ENCODE measurements around the gene RBM19.

The RBM19 gene

GRCh38 chr12:113850309-113851056 is 115.6 kb downstream of the RBM19 start:
- Histone ChIP-seq H3K9me3 (ENCODE audit: insufficient read depth, low read depth, low read length) (no peaks in the 10 kb centered on the region), H3K4me3 (ENCODE audit: low read length) (no peak overlapping the region), H3K36me3 (ENCODE audit: insufficient read depth, low read length) (no peaks in the 10 kb centered on the region), H3K27me3 (ENCODE audit: insufficient read depth, low read length) (no peaks in the 10 kb centered on the region), H3K9ac (ENCODE audit: low read depth, low read length) (no peak overlapping the region), H3K27ac (ENCODE audit: low read depth, low read length) (no peak overlapping the region), H3K4me1 (ENCODE audit: insufficient read depth, low read length) (peaks cover 5% of the 10 kb centered on the region; the same call in 1 of the 2 replicates)
- 92% methylated on average over 8 of the region's 8 CpGs for WGBS

GRCh38 chr12:113847856-113848255 is 118.3 kb downstream of the RBM19 start:
- WGBS, result 81% methylated on average over 3 of the region's 3 CpGs
- Histone ChIP-seq H3K9me3 (ENCODE audit: insufficient read depth, low read depth, low read length) (no peaks in the 10 kb centered on the region), H3K9ac (ENCODE audit: low read depth, low read length) (no peak overlapping the region)

GRCh38 chr12:113846883-113847755 is 119.0 kb downstream of the RBM19 start:
- Histone ChIP-seq H3K27ac (ENCODE audit: low read depth, low read length) (no peak overlapping the region), H3K9ac (ENCODE audit: low read depth, low read length) (no peak overlapping the region), H3K36me3 (ENCODE audit: insufficient read depth, low read length) (no peaks in the 10 kb centered on the region), H3K27me3 (ENCODE audit: insufficient read depth, low read length) (no peaks in the 10 kb centered on the region), H3K4me1 (ENCODE audit: insufficient read depth, low read length) (peaks cover 5% of the 10 kb centered on the region; the same call in 1 of the 2 replicates), H3K4me3 (ENCODE audit: low read length) (no peak overlapping the region), H3K9me3 (ENCODE audit: insufficient read depth, low read depth, low read length) (no peaks in the 10 kb centered on the region)
- 93% methylated on average over 18 of the region's 18 CpGs for WGBS

More at GRCh38 chr12:113847856-113848255, 118.3 kb downstream of the RBM19 start:
- Histone ChIP-seq H3K27ac (ENCODE audit: low read depth, low read length) (no peak overlapping the region), H3K36me3 (ENCODE audit: insufficient read depth, low read length) (no peaks in the 10 kb centered on the region), H3K27me3 (ENCODE audit: insufficient read depth, low read length) (no peaks in the 10 kb centered on the region), H3K4me3 (ENCODE audit: low read length) (no peak overlapping the region), H3K4me1 (ENCODE audit: insufficient read depth, low read length) (peaks cover 5% of the 10 kb centered on the region; the same call in 1 of the 2 replicates)

- H3K9ac ChIP-seq (ENCODE audit: low read depth, low read length), result no peak overlapping the region
- no peaks in the 10 kb centered on the region for H3K36me3 ChIP-seq (ENCODE audit: insufficient read depth, low read length)
- H3K27me3 ChIP-seq (ENCODE audit: insufficient read depth, low read length), result no peaks in the 10 kb centered on the region
- WGBS, result 92% methylated on average over 10 of the region's 10 CpGs
- H3K9me3 ChIP-seq (ENCODE audit: insufficient read depth, low read depth, low read length), result no peaks in the 10 kb centered on the region
- H3K4me1 ChIP-seq (ENCODE audit: insufficient read depth, low read length), result peaks cover 5% of the 10 kb centered on the region; the same call in 1 of the 2 replicates
- H3K27ac ChIP-seq (ENCODE audit: low read depth, low read length), result no peak overlapping the region
- H3K4me3 ChIP-seq (ENCODE audit: low read length), result no peak overlapping the region
These were observed 120.0 kb downstream of the RBM19 start for GRCh38 chr12:113845900-113846674.

- H3K9ac ChIP-seq (ENCODE audit: low read depth, low read length), result no peak overlapping the region
- no peaks in the 10 kb centered on the region for H3K27me3 ChIP-seq (ENCODE audit: insufficient read depth, low read length)
- H3K36me3 ChIP-seq (ENCODE audit: insufficient read depth, low read length), result no peaks in the 10 kb centered on the region
- H3K9me3 ChIP-seq (ENCODE audit: insufficient read depth, low read depth, low read length), result no peaks in the 10 kb centered on the region
- no peak overlapping the region for H3K27ac ChIP-seq (ENCODE audit: low read depth, low read length)
- H3K4me3 ChIP-seq (ENCODE audit: low read length), result no peak overlapping the region
- WGBS, result 87% methylated on average over 31 of the region's 31 CpGs
- no peaks in the 10 kb centered on the region for H3K4me1 ChIP-seq (ENCODE audit: insufficient read depth, low read length)
These were observed 121.5 kb downstream of the RBM19 start for GRCh38 chr12:113844495-113845210.

- Histone ChIP-seq H3K27ac (ENCODE audit: low read depth, low read length) (no peak overlapping the region), H3K36me3 (ENCODE audit: insufficient read depth, low read length) (no peaks in the 10 kb centered on the region), H3K4me3 (ENCODE audit: low read length) (no peak overlapping the region), H3K4me1 (ENCODE audit: insufficient read depth, low read length) (no peaks in the 10 kb centered on the region), H3K9ac (ENCODE audit: low read depth, low read length) (no peak overlapping the region), H3K9me3 (ENCODE audit: insufficient read depth, low read depth, low read length) (no peaks in the 10 kb centered on the region), H3K27me3 (ENCODE audit: insufficient read depth, low read length) (no peaks in the 10 kb centered on the region)
- 94% methylated on average over 4 of the region's 4 CpGs for WGBS
These were observed 123.4 kb downstream of the RBM19 start for GRCh38 chr12:113842699-113843098.

- H3K9me3 ChIP-seq (ENCODE audit: insufficient read depth, low read depth, low read length), result no peaks in the 10 kb centered on the region
- no peak overlapping the region for H3K9ac ChIP-seq (ENCODE audit: low read depth, low read length)
- no peaks in the 10 kb centered on the region for H3K27me3 ChIP-seq (ENCODE audit: insufficient read depth, low read length)
- H3K27ac ChIP-seq (ENCODE audit: low read depth, low read length), result no peak overlapping the region
- H3K36me3 ChIP-seq (ENCODE audit: insufficient read depth, low read length), result no peaks in the 10 kb centered on the region
- 91% methylated on average over 3 of the region's 3 CpGs for WGBS
- H3K4me3 ChIP-seq (ENCODE audit: low read length), result no peak overlapping the region
- no peaks in the 10 kb centered on the region for H3K4me1 ChIP-seq (ENCODE audit: insufficient read depth, low read length)
These were observed 124.3 kb downstream of the RBM19 start for GRCh38 chr12:113841786-113842185.

- Histone ChIP-seq H3K27ac (ENCODE audit: low read depth, low read length) (0 out of 2 replicates have a peak overlapping the region, but pooled peaks have one; percentile 25), H3K36me3 (ENCODE audit: insufficient read depth, low read length) (no peaks in the 10 kb centered on the region)
These were observed 125.6 kb downstream of the RBM19 start for GRCh38 chr12:113840401-113841042.

GRCh38 chr12:113838896-113839295 is 127.2 kb downstream of the RBM19 start:
- no peak overlapping the region for H3K9ac ChIP-seq (ENCODE audit: low read depth, low read length)
- H3K27me3 ChIP-seq (ENCODE audit: insufficient read depth, low read length), result no peaks in the 10 kb centered on the region
- peaks cover 3% of the 10 kb centered on the region; the same call in 1 of the 2 replicates for H3K4me1 ChIP-seq (ENCODE audit: insufficient read depth, low read length)
- 93% methylated on average over 7 of the region's 7 CpGs for WGBS
- no peaks in the 10 kb centered on the region for H3K36me3 ChIP-seq (ENCODE audit: insufficient read depth, low read length)
- H3K27ac ChIP-seq (ENCODE audit: low read depth, low read length), result no peak overlapping the region
- no peaks in the 10 kb centered on the region for H3K9me3 ChIP-seq (ENCODE audit: insufficient read depth, low read depth, low read length)
- no peak overlapping the region for H3K4me3 ChIP-seq (ENCODE audit: low read length)

More at GRCh38 chr12:113840401-113841042, 125.6 kb downstream of the RBM19 start:
- H3K27me3 ChIP-seq (ENCODE audit: insufficient read depth, low read length), result no peaks in the 10 kb centered on the region
- H3K9ac ChIP-seq (ENCODE audit: low read depth, low read length), result no peak overlapping the region
- no peak overlapping the region for H3K4me3 ChIP-seq (ENCODE audit: low read length)
- 91% methylated on average over 15 of the region's 15 CpGs for WGBS
- H3K4me1 ChIP-seq (ENCODE audit: insufficient read depth, low read length), result peaks cover 3% of the 10 kb centered on the region; the same call in 1 of the 2 replicates
- H3K9me3 ChIP-seq (ENCODE audit: insufficient read depth, low read depth, low read length), result no peaks in the 10 kb centered on the region
